Measurements from ENCODE around the gene GRID2. TPM values are rescaled to one million over a fixed set of nuclear protein-coding genes. Genes with fewer than 3 reads are reported as not detected.
A peak's percentile ranks its signal among the peaks of the same experiment; 100 is the strongest.

GRID2 gene
- total RNA-seq, 6 donors from 2014 or later = 0.76 TPM; not detected in 5

DNA sequence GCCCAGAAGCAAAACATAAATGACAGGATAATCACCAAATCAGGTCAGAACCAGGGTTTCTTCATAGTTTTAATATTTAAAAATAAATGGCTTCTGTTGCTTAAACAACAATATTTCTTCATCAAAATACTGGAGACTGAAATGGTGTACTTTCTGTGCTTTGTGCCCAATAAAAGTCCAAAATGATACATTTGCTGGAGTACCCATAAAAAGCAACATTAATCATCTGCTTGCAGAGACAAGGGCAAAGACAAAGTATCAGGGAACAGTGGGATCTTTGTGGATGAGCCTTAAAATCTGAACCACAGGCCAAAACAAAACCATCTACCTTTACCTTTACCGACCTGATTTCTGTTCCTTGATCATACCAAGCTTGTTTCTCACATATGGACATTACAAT, 840.9 kb downstream of the GRID2 start:
- no peaks in the 10 kb centered on the region for H3K27me3 ChIP-seq
- TF ChIP-seq, protein P1, sequence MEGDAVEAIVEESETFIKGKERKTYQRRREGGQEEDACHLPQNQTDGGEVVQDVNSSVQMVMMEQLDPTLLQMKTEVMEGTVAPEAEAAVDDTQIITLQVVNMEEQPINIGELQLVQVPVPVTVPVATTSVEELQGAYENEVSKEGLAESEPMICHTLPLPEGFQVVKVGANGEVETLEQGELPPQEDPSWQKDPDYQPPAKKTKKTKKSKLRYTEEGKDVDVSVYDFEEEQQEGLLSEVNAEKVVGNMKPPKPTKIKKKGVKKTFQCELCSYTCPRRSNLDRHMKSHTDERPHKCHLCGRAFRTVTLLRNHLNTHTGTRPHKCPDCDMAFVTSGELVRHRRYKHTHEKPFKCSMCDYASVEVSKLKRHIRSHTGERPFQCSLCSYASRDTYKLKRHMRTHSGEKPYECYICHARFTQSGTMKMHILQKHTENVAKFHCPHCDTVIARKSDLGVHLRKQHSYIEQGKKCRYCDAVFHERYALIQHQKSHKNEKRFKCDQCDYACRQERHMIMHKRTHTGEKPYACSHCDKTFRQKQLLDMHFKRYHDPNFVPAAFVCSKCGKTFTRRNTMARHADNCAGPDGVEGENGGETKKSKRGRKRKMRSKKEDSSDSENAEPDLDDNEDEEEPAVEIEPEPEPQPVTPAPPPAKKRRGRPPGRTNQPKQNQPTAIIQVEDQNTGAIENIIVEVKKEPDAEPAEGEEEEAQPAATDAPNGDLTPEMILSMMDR (IDR thresholded peaks at IDR 0.05) = no peak
- no peak for TF ChIP-seq EP300 (IDR thresholded peaks at IDR 0.05)
- TF ChIP-seq POLR2AphosphoS5 (IDR thresholded peaks at IDR 0.05) = no peak
- no peak for TF ChIP-seq POLR2A (IDR thresholded peaks at IDR 0.05)
- 67 to 80% methylated on average over 1 of the region's 1 CpG for WGBS, 2 donors
- H3K4me1 ChIP-seq = no peaks in the 10 kb centered on the region
- DNase-seq (no peak), ATAC-seq (ENCODE audit: low FRiP score in 2 of 2) (no peak)
- H3K27ac ChIP-seq = no peak overlapping the region
- no peaks in the 10 kb centered on the region for H3K9me3 ChIP-seq
- H3K4me3 ChIP-seq = no peak overlapping the region
- H3K36me3 ChIP-seq = no peaks in the 10 kb centered on the region

DNA sequence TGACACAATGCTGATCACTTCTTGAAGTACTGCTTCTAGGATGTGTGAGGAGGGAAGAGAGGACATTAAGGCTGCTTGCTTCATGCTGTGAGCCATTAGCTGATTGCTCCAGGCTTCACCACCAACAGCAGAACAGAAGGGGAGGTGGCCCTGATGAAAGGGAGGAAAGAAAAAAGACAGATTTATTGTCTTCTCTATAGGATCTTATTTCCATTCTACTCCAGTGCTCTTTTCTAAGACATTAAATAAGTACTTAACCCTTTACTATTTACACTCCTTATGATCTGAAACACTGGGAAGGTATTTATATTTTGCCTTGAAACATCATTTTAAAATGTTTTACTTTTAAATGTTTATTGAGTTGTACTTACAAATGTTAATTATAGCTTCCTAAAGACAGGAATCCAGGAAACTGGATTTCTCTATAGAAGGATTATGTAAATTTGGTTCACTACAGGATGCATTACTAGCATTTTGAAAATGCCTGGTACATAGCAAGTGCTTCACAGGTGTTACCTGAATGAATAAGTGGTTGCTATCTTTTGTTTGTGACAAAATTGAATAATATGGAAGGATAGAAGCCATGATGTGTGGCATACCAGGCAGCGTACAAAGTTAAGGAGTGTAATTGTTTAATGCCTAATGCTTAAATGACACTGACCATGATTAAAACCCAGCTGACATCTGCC, 843.9 kb downstream of the GRID2 start:
- H3K9me3 ChIP-seq = no peaks in the 10 kb centered on the region
- TF ChIP-seq, protein P1 (IDR thresholded peaks at IDR 0.05) = no peak
- TF ChIP-seq POLR2A (IDR thresholded peaks at IDR 0.05) (no peak), POLR2AphosphoS5 (IDR thresholded peaks at IDR 0.05) (no peak)
- H3K27ac ChIP-seq = no peak overlapping the region
- no peak overlapping the region for H3K4me3 ChIP-seq
- ATAC-seq (ENCODE audit: low FRiP score in 2 of 2) (no peak), DNase-seq (no peak)
- H3K4me1 ChIP-seq = no peaks in the 10 kb centered on the region
- no peaks in the 10 kb centered on the region for H3K27me3 ChIP-seq
- no peaks in the 10 kb centered on the region for H3K36me3 ChIP-seq
- WGBS, 2 donors = 74 to 93% methylated on average over 1 of the region's 1 CpG

DNA sequence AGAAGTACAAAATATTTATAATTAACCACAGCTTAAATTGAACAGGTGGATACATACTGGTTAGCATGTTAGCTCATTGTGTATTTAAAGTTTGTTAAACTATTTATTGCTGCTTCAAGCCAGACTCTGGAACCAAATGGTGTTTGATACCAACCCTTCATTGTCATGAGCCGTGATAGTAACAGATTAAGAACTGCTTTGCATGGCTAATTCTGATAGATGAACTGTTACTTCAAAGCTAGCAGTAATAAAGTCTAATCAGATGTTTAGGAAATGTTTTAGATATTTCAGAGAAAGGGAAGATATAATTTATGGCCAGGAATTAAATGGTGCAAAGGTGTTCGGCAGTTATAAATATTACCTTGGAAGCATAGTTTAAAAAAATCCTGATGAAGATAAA, 848.7 kb downstream of the GRID2 start:
- Histone ChIP-seq H3K4me3 (no peak overlapping the region), H3K27me3 (no peaks in the 10 kb centered on the region), H3K4me1 (no peaks in the 10 kb centered on the region), H3K27ac (no peak overlapping the region), H3K9me3 (no peaks in the 10 kb centered on the region), H3K36me3 (no peaks in the 10 kb centered on the region)
- TF ChIP-seq, protein P1 (IDR thresholded peaks at IDR 0.05) = no peak
- TF ChIP-seq POLR2A (IDR thresholded peaks at IDR 0.05) (no peak), EP300 (IDR thresholded peaks at IDR 0.05) (no peak), POLR2AphosphoS5 (IDR thresholded peaks at IDR 0.05) (no peak)
- WGBS, 2 donors = 76 to 87% methylated on average over 2 of the region's 2 CpGs
- DNase-seq (no peak), ATAC-seq (ENCODE audit: low FRiP score in 2 of 2) (no peak)

DNA sequence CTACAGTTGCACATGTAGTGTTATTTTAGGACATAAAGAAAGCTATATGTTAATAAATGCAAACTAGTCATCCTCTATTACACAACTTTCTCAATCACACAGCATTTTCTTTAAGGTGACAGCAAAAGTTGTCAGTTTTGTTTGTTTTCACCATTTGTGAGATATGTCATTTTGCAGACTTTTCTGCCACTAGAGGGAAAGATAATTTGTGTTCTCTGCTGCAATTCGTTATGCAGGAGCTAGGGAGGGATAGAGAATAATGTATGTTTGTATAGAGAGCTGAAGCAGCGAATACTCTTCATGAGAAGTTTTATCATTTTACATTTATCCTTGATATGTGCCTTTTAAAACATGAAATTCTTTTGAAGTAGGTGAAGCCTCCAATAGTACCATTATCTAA, 854.2 kb downstream of the GRID2 start:
- ATAC-seq (ENCODE audit: low FRiP score in 2 of 2) (no peak), DNase-seq (no peak)
- no peak overlapping the region for H3K4me3 ChIP-seq
- no peak overlapping the region for H3K27ac ChIP-seq
- 62 to 71% methylated on average over 2 of the region's 2 CpGs for WGBS, 2 donors
- H3K9me3 ChIP-seq = no peaks in the 10 kb centered on the region
- no peaks in the 10 kb centered on the region for H3K36me3 ChIP-seq
- no peaks in the 10 kb centered on the region for H3K4me1 ChIP-seq
- TF ChIP-seq, protein P1 (IDR thresholded peaks at IDR 0.05) = peak in 1 of 6 experiments; percentile 5
- TF ChIP-seq POLR2AphosphoS5 (IDR thresholded peaks at IDR 0.05) = no peak
- no peaks in the 10 kb centered on the region for H3K27me3 ChIP-seq

DNA sequence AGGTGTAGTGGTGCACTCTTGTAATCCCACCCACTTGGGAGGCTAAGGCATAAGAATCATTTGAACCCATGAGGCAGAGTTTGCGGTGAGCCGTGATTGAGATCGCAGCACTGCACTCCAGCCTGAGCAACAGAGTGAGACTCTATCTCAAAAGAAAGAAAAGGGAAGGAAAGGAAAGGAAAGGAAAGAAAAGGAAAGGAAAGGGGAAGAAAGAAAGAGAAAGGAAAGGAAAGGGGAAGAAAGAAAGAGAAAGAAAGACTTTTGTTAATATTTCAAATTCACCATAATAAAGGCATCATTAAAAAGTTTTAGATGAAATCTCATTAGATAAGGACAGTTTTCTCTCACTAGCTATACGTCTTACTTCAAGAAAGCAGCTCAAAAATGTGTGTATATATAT, 864.3 kb downstream of the GRID2 start:
- no peaks in the 10 kb centered on the region for H3K36me3 ChIP-seq
- TF ChIP-seq, protein P1 (IDR thresholded peaks at IDR 0.05) = no peak
- TF ChIP-seq POLR2AphosphoS5 (IDR thresholded peaks at IDR 0.05) = no peak
- no peak for TF ChIP-seq POLR2A (IDR thresholded peaks at IDR 0.05)
- no peak for TF ChIP-seq EP300 (IDR thresholded peaks at IDR 0.05)
- WGBS, 2 donors = 94% methylated on average over 4 of the region's 4 CpGs
- ATAC-seq (ENCODE audit: low FRiP score in 2 of 2) = no peak
- DNase-seq = no peak
- H3K27me3 ChIP-seq = no peaks in the 10 kb centered on the region
- H3K9me3 ChIP-seq = no peaks in the 10 kb centered on the region
- H3K4me3 ChIP-seq = no peak overlapping the region
- H3K27ac ChIP-seq = no peak overlapping the region
- H3K4me1 ChIP-seq = no peaks in the 10 kb centered on the region

Data from upper lobe of left lung (tissue), 6 donors.